ENCODE results near the gene FIGNL1.

FIGNL1 gene

GRCh38 chr7:50446542-50446960 is 3.6 kb downstream of the FIGNL1 start:
- Histone ChIP-seq H3K27me3 (ENCODE audit: insufficient read depth, poor library complexity, severe bottlenecking) (no peaks in the 10 kb centered on the region), H3K4me3 (replicated peaks; ENCODE audit: insufficient read depth, low read length) (no peak overlapping the region), H3K27ac (replicated peaks) (no peak overlapping the region)
- TF ChIP-seq POLR2AphosphoS5 (IDR thresholded peaks at IDR 0.05; ENCODE audit: low read depth) = no peak
- DNase-seq (ENCODE audit: low read depth in 1 of 2, low spot score in 1 of 2) = no peak

DNA sequence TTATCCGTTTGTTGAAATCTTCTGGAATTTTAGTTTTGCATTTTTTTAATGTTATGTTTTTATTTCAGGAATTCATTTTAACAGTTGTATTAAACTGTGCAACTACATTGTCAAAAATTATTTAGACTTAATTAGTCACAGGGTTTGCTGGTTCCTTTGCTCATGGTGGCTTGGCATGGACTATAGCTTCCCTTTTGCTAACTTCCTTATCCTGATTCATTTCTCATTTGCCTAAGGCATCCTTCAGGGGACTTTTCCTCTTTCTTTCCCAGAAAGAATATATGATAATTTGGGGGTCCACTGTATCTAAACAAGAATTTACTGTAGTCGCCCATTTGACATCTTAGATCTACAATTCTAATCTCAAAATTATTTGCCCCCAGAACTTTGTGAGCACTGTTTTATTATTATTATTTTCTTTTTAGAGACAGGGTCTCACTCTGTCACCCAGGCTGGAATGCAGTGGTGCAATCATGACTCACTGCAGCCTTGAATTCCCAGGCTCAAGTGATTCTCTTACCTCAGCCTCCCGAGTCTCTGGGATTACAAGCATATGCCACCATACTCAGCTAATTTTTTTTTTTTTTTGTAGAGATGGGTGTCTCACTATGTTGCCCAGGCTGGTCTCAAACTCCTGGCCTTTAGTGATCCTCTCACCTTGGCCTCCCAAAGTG is 13.9 kb downstream of the FIGNL1 start:
- DNase-seq (ENCODE audit: low read depth in 1 of 2, low spot score in 1 of 2) = no peak
- no peak overlapping the region for H3K27ac ChIP-seq (replicated peaks)
- TF ChIP-seq, protein P1, sequence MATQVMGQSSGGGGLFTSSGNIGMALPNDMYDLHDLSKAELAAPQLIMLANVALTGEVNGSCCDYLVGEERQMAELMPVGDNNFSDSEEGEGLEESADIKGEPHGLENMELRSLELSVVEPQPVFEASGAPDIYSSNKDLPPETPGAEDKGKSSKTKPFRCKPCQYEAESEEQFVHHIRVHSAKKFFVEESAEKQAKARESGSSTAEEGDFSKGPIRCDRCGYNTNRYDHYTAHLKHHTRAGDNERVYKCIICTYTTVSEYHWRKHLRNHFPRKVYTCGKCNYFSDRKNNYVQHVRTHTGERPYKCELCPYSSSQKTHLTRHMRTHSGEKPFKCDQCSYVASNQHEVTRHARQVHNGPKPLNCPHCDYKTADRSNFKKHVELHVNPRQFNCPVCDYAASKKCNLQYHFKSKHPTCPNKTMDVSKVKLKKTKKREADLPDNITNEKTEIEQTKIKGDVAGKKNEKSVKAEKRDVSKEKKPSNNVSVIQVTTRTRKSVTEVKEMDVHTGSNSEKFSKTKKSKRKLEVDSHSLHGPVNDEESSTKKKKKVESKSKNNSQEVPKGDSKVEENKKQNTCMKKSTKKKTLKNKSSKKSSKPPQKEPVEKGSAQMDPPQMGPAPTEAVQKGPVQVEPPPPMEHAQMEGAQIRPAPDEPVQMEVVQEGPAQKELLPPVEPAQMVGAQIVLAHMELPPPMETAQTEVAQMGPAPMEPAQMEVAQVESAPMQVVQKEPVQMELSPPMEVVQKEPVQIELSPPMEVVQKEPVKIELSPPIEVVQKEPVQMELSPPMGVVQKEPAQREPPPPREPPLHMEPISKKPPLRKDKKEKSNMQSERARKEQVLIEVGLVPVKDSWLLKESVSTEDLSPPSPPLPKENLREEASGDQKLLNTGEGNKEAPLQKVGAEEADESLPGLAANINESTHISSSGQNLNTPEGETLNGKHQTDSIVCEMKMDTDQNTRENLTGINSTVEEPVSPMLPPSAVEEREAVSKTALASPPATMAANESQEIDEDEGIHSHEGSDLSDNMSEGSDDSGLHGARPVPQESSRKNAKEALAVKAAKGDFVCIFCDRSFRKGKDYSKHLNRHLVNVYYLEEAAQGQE (IDR thresholded peaks at IDR 0.05; ENCODE audit: insufficient replicate concordance, low read depth) = no peak
- TF ChIP-seq CTCF (IDR thresholded peaks at IDR 0.05; ENCODE audit: insufficient read depth, low read length) (no peak), SPI1 (IDR thresholded peaks at IDR 0.05; ENCODE audit: borderline replicate concordance, low read depth) (no peak), GABPA (IDR thresholded peaks at IDR 0.05; ENCODE audit: low read depth) (no peak), POLR2AphosphoS5 (IDR thresholded peaks at IDR 0.05; ENCODE audit: low read depth) (no peak)
- H3K27me3 ChIP-seq (ENCODE audit: insufficient read depth, poor library complexity, severe bottlenecking) = no peaks in the 10 kb centered on the region
- H3K4me3 ChIP-seq (replicated peaks; ENCODE audit: insufficient read depth, low read length) = no peak overlapping the region

- no peaks in the 10 kb centered on the region for H3K27me3 ChIP-seq (ENCODE audit: insufficient read depth, poor library complexity, severe bottlenecking)
- no peak overlapping the region for H3K27ac ChIP-seq (replicated peaks)
- DNase-seq (ENCODE audit: low read depth in 1 of 2, low spot score in 1 of 2) = no peak
- TF ChIP-seq POLR2AphosphoS5 (IDR thresholded peaks at IDR 0.05; ENCODE audit: low read depth) (no peak), CTCF (IDR thresholded peaks at IDR 0.05; ENCODE audit: insufficient read depth, low read length) (no peak), SPI1 (IDR thresholded peaks at IDR 0.05; ENCODE audit: borderline replicate concordance, low read depth) (no peak), GABPA (IDR thresholded peaks at IDR 0.05; ENCODE audit: low read depth) (no peak)
- TF ChIP-seq, protein P1 (IDR thresholded peaks at IDR 0.05; ENCODE audit: insufficient replicate concordance, low read depth) = no peak
- H3K4me3 ChIP-seq (replicated peaks; ENCODE audit: insufficient read depth, low read length) = no peak overlapping the region
Measured at GRCh38 chr7:50431722-50432305, 18.3 kb downstream of the FIGNL1 start.

DNA sequence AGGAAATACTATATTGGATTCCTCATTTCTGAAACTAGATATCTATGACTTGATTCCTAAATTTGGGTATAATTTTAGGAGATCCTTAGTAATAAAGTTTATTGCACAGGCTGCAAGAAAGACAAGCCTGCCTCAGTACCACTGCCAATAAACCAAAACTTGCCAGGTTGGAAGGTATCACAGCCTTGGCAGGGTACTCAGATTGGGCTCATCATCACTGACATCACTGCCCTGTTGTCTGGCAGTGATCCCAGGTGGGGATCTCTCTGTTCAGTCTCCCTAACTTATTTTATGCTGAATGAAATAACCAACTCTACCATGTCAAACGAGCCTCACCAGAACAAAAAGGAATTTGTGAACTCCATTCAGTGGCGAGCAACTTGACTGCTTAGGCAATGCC is 18.8 kb downstream of the FIGNL1 start:
- TF ChIP-seq POLR2AphosphoS5 (IDR thresholded peaks at IDR 0.05; ENCODE audit: low read depth) = no peak
- TF ChIP-seq CTCF (IDR thresholded peaks at IDR 0.05; ENCODE audit: insufficient read depth, low read length) = no peak
- TF ChIP-seq, protein P1 (IDR thresholded peaks at IDR 0.05; ENCODE audit: insufficient replicate concordance, low read depth) = no peak
- TF ChIP-seq SPI1 (IDR thresholded peaks at IDR 0.05; ENCODE audit: borderline replicate concordance, low read depth) = no peak
- no peak for TF ChIP-seq GABPA (IDR thresholded peaks at IDR 0.05; ENCODE audit: low read depth)
- Histone ChIP-seq H3K27ac (replicated peaks) (no peak overlapping the region), H3K4me3 (replicated peaks; ENCODE audit: insufficient read depth, low read length) (no peak overlapping the region), H3K27me3 (ENCODE audit: insufficient read depth, poor library complexity, severe bottlenecking) (no peaks in the 10 kb centered on the region)
- DNase-seq (ENCODE audit: low read depth in 1 of 2, low spot score in 1 of 2) = no peak

Measured in HL-60 (cell line).